Left ventricle myocardium superior (tissue), 1 donor: ENCODE results near the gene ENTPD6. TPM values are rescaled to one million over a fixed set of nuclear protein-coding genes. Genes with fewer than 3 reads are reported as not detected.
"Not testable (repeated sequence)": the region's sequence is repeated elsewhere in the genome, so short reads cannot be mapped to it uniquely, and the experiment has no call there.

Experiments used
- ATAC-seq: fragments of 200-7000 bp; cut with Tn5 transposase; one replicate; pipeline ENCODE4 v1.9.1; 2020; ENCODE audit warnings: mild to moderate bottlenecking, moderate library complexity
- DNase-seq: peaks from one replicate; pipeline ENCODE4 v3.0.0-alpha.2; 2020
- intact Hi-C: fragments of 100-400 bp; cut with micrococcal nuclease; formaldehyde crosslinking; loops from one replicate; pipeline ENCODE4 v1.11.0; 2022
- total RNA-seq: library from RNA; stranded (reverse); fragmentation: NEBNext Ultra II Directional; extraction: Animal tissue kit (Norgen Biotek cat#: 25700); gene quantifications from one replicate; pipeline ENCODE4 v1.2.1, GENCODE V29; 2021
- donor health status: DM: no; HTN: yes; CAD: no; lungs with severe emphysema.

ENTPD6 gene
- total RNA-seq, 1 donor from 2014 or later: 130 TPM

GRCh38 chr20:25179439-25180089 lies 15.9 kb upstream of the ENTPD6 start:
- no peak for ATAC-seq
- intact Hi-C loops: loop anchor here (10.0 kb wide), 1 partner anchor 105 kb away; no protein-coding TSS in a partner anchor
- no peak for DNase-seq

GRCh38 chr20:25184391-25184790 lies 11.1 kb upstream of the ENTPD6 start:
- intact Hi-C loops, ATAC-seq, DNase-seq: not testable (repeated sequence)

GRCh38 chr20:25187220-25187619 lies 8.3 kb upstream of the ENTPD6 start:
- ATAC-seq (no peak), DNase-seq (no peak)
- intact Hi-C loops: no loop called here

GRCh38 chr20:25187635-25188034 lies 7.9 kb upstream of the ENTPD6 start:
- intact Hi-C loops: no loop called here
- ATAC-seq (no peak), DNase-seq (no peak)

GRCh38 chr20:25188218-25188617 lies 7.3 kb upstream of the ENTPD6 start:
- no peak for DNase-seq
- no peak for ATAC-seq
- intact Hi-C loops: no loop called here

- DNase-seq (peak; percentile 79), ATAC-seq (peak; percentile 58)
- intact Hi-C loops: loop anchor here (10.0 kb wide), 2 partner anchors 64 to 196 kb away; partner anchors contain the start of gene APMAP
Measured at GRCh38 chr20:25191051-25191450, 4.5 kb upstream of the ENTPD6 start.

- intact Hi-C loops: loop anchor here (10.0 kb wide), 2 partner anchors 63 to 197 kb away; partner anchors contain the start of gene APMAP
- ATAC-seq: peak; percentile 71
- DNase-seq: peak; percentile 62
Measured at GRCh38 chr20:25191689-25192088, 3.8 kb upstream of the ENTPD6 start.

GRCh38 chr20:25193843-25194242 lies 1.7 kb upstream of the ENTPD6 start:
- intact Hi-C loops: loop anchor here (10.0 kb wide), 2 partner anchors 61 to 199 kb away; partner anchors contain the start of gene APMAP
- ATAC-seq (no peak), DNase-seq (no peak)

GRCh38 chr20:25194333-25194972 lies 1.1 kb upstream of the ENTPD6 start:
- DNase-seq: no peak
- intact Hi-C loops: loop anchor here (10.0 kb wide), 2 partner anchors 60 to 200 kb away; partner anchors contain the start of gene APMAP
- ATAC-seq: no peak

GRCh38 chr20:25195962-25196785 lies 662 bp downstream of the ENTPD6 start:
- intact Hi-C loops: loop anchor here (10.0 kb wide), 2 partner anchors 59 to 201 kb away; partner anchors contain the start of gene APMAP
- DNase-seq (no peak), ATAC-seq (peak; percentile 8)

GRCh38 chr20:25196786-25197120 lies 1.2 kb downstream of the ENTPD6 start:
- ATAC-seq (no peak), DNase-seq (no peak)
- intact Hi-C loops: loop anchor here (10.0 kb wide), 2 partner anchors 58 to 202 kb away; partner anchors contain the start of gene APMAP

GRCh38 chr20:25197183-25197869 lies 1.8 kb downstream of the ENTPD6 start:
- intact Hi-C loops: loop anchor here (10.0 kb wide), 2 partner anchors 57 to 203 kb away; partner anchors contain the start of gene APMAP
- ATAC-seq (no peak), DNase-seq (no peak)

- DNase-seq (no peak), ATAC-seq (no peak)
- intact Hi-C loops: loop anchor here (10.0 kb wide), 2 partner anchors 57 to 203 kb away; partner anchors contain the start of gene APMAP
Measured at GRCh38 chr20:25197870-25198190, 2.3 kb downstream of the ENTPD6 start.

GRCh38 chr20:25198663-25199383 lies 3.3 kb downstream of the ENTPD6 start:
- ATAC-seq (peak; percentile 53), DNase-seq (peak; percentile 54)
- intact Hi-C loops: loop anchor here (10.0 kb wide), 2 partner anchors 56 to 204 kb away; partner anchors contain the start of gene APMAP

GRCh38 chr20:25199473-25200260 lies 4.2 kb downstream of the ENTPD6 start:
- DNase-seq: no peak
- no peak for ATAC-seq
- intact Hi-C loops: loop anchor here (10.0 kb wide), 2 partner anchors 55 to 205 kb away; partner anchors contain the start of gene APMAP

- DNase-seq (no peak), ATAC-seq (no peak)
- intact Hi-C loops: no loop called here
Measured at GRCh38 chr20:25203089-25203488, 7.6 kb downstream of the ENTPD6 start.

- no peak for DNase-seq
- intact Hi-C loops: no loop called here
- no peak for ATAC-seq
Measured at GRCh38 chr20:25203871-25204320, 8.4 kb downstream of the ENTPD6 start.
